PC-9 (cell line): Measurements from ENCODE around the gene SPTLC1. TPM values are rescaled to one million over a fixed set of nuclear protein-coding genes. Genes with fewer than 3 reads are reported as not detected.
A peak's percentile ranks its signal among the peaks of the same experiment; 100 is the strongest.

Source experiments
- Bru-seq: library from RNA; stranded (reverse); fragments of 400-500 nt; gene quantifications from one replicate; lab custom pipeline; 2021; lab: Mats Ljungman, UMichigan
- BruChase-seq, 2 experiments: library from RNA; stranded (reverse); fragments of 400-500 nt; gene quantifications; one replicate each; lab custom pipeline; 2021; lab: Mats Ljungman, UMichigan
- BruUV-seq: library from RNA; stranded (reverse); fragments of 400-500 nt; replicated peaks from 2 replicates; lab custom pipeline; 2021; lab: Mats Ljungman, UMichigan
- CTCF ChIA-PET: fragments of 300-600 bp; sonication (Branson Sonifier 250); formaldehyde crosslinking; loops from one replicate; lab custom pipeline; 2022; ENCODE audit warnings: antibody characterized with exemption; lab: Charles Lee
- POLR2A ChIA-PET: fragments of 300-600 bp; sonication (Branson Sonifier 250); formaldehyde crosslinking; loops from one replicate; lab custom pipeline; 2022; ENCODE audit warnings: antibody characterized with exemption; ENCODE audit not compliant: unreplicated experiment; lab: Charles Lee
- DNase-seq, 2 experiments: peaks; one replicate each; pipeline versions ENCODE4 v3.0.0 to v3.0.0-alpha.2; 2015 to 2022; ENCODE audit warnings: mixed read lengths in 1 of 2
- H2AFZ ChIP-seq: fragments of 200-600 bp; sonication (generic); 2 replicates; pipeline ENCODE4 v1.8.1; 2017; ENCODE audit warnings: antibody characterized with exemption
- H3F3A ChIP-seq: fragments of 200-600 bp; sonication (generic); 2 replicates; pipeline ENCODE4 v1.8.1; 2017; ENCODE audit warnings: antibody characterized with exemption, mild to moderate bottlenecking, low read depth; ENCODE audit not compliant: insufficient read depth
- H3K27ac ChIP-seq: fragments of 200-600 bp; sonication (generic); 2 replicates; pipeline ENCODE4 v1.6.1; 2016; ENCODE audit warnings: mixed run types
- H3K27me3 ChIP-seq: fragments of 200-600 bp; sonication (generic); 2 replicates; pipeline ENCODE4 v1.6.1; 2016; ENCODE audit warnings: low read depth, mixed run types; ENCODE audit not compliant: insufficient read depth
- H3K36me3 ChIP-seq: fragments of 200-600 bp; sonication (generic); 2 replicates; pipeline ENCODE4 v1.6.1; 2016; ENCODE audit warnings: low read depth, mixed run types
- H3K4me1 ChIP-seq: fragments of 200-600 bp; sonication (generic); replicated peaks from 2 replicates; pipeline ENCODE4 v1.6.1; 2016; ENCODE audit warnings: mixed run types; ENCODE audit not compliant: insufficient read depth
- H3K4me2 ChIP-seq: fragments of 200-600 bp; sonication (generic); 2 replicates; pipeline ENCODE4 v1.6.1; 2017; ENCODE audit warnings: mixed run types
- H3K4me3 ChIP-seq: fragments of 200-600 bp; sonication (generic); 2 replicates; pipeline ENCODE4 v1.6.1; 2016; ENCODE audit warnings: mixed run types
- H3K79me2 ChIP-seq: fragments of 200-600 bp; sonication (generic); 2 replicates; pipeline ENCODE4 v1.6.1; 2017; ENCODE audit warnings: low read depth, mixed run types
- H3K9me2 ChIP-seq: fragments of 200-600 bp; sonication (generic); 2 replicates; pipeline ENCODE4 v1.8.1; 2017; ENCODE audit warnings: mild to moderate bottlenecking; ENCODE audit not compliant: insufficient read depth
- H3K9me3 ChIP-seq: fragments of 200-600 bp; sonication (generic); 2 replicates; pipeline ENCODE4 v1.8.1; 2016; ENCODE audit warnings: low read depth; ENCODE audit not compliant: insufficient read depth
- H4K20me1 ChIP-seq: fragments of 200-600 bp; sonication (generic); 2 replicates; pipeline ENCODE4 v1.8.1; 2017; ENCODE audit not compliant: insufficient read depth
- EZH2 ChIP-seq: fragments of 200-600 bp; sonication (generic); IDR thresholded peaks from 2 replicates; pipeline ENCODE4 v1.8.0; 2017; ENCODE audit warnings: antibody characterized with exemption, low read depth
- intact Hi-C: fragments of 100-400 bp; cut with micrococcal nuclease; formaldehyde crosslinking; loops from one replicate; pipeline ENCODE4 v1.10.0; 2022; ENCODE audit not compliant: unreplicated experiment
- long read RNA-seq: library from polyadenylated mRNA; stranded (forward); transcript quantifications from one replicate; pipeline ENCODE4 v2.0.0, GENCODE V29; 2022
- total RNA-seq: library from RNA; stranded (reverse); gene quantifications from 2 replicates; pipeline ENCODE4 v1.2.3, GENCODE V29; 2021
- TF ChIP-seq, protein P1 (sequence below): fragments of 200-600 bp; sonication (generic); conservative IDR thresholded peaks from 2 replicates; pipeline ENCODE4 v1.6.1; 2017; ENCODE audit warnings: mixed run types, antibody characterized with exemption, mild to moderate bottlenecking, moderate library complexity

SPTLC1 gene, protein sequence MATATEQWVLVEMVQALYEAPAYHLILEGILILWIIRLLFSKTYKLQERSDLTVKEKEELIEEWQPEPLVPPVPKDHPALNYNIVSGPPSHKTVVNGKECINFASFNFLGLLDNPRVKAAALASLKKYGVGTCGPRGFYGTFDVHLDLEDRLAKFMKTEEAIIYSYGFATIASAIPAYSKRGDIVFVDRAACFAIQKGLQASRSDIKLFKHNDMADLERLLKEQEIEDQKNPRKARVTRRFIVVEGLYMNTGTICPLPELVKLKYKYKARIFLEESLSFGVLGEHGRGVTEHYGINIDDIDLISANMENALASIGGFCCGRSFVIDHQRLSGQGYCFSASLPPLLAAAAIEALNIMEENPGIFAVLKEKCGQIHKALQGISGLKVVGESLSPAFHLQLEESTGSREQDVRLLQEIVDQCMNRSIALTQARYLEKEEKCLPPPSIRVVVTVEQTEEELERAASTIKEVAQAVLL
- total RNA-seq = 80.9 and 103 TPM in 2 replicates
- Bru-seq, nascent RNA = percentile 90 among the genes with signal in this experiment
- BruChase-seq, experiment 1, labeled RNA remaining after a 2-hour chase = percentile 87 among the genes with signal in this experiment
- BruChase-seq, experiment 2, labeled RNA remaining after a 6-hour chase = percentile 87 among the genes with signal in this experiment
- long read RNA-seq, transcript SPTLC1-201 (15 exons, 1,894 nt) = major isoform, 231 of 274 reads
- long read RNA-seq, transcript SPTLC1-202 (6 exons, 946 nt) = minor isoform, 10 of 274 reads
- long read RNA-seq, partial matches to known transcripts = 4 of 274 reads
- long read RNA-seq, other reads (novel, unspliced or antisense) = 28 of 274 reads

DNA sequence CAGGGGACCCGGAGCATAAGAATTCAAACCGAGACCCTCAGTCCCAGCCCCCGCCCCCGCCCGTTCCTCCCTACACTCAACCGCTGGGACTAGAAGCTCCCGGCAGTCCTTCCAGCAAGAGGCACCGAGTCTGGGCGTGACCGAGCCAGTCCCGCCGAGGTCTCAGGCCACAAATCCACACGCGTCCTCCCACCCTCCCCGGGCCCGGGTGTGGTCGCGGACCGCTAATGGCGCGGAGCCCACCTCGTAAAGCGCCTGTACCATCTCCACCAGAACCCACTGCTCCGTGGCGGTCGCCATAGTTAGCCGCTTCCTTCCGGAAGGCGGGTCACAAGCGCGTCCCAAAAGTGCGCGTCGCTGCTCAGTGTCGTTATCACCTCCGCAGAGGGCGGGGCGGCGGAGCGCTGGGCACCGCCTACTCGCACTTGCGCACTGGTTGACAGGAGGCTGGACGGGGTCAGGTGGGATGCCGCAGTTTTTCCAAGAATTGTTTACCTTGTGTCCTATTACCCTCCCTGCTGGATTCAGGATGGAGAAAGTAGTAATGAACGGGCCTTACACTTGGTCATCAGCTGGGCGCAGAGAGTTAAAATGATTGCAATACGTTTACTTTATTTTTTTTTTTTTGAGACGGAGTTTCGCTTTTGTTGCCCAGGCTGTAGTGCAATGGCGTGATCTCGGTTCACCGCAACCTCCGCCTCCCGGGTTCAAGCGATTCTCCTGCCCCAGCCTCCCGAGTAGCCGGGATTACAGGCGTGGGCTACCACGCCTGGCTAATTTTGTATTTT, at the start of gene SPTLC1:
SPTLC1 (minus strand) TSS at position 343 of the 788 bp plus-strand sequence; CDS start at position 300, 43 bp downstream.
- peak within 1 kb of the TSS; percentile 99 for H3K4me2 ChIP-seq
- H3K4me1 ChIP-seq = peaks cover 20% of the 10 kb centered on the region; the same call in 1 of the 2 replicates
- no peaks in the 10 kb centered on the region; the same call in 1 of the 2 replicates for H3K9me3 ChIP-seq
- TF ChIP-seq, protein P1, sequence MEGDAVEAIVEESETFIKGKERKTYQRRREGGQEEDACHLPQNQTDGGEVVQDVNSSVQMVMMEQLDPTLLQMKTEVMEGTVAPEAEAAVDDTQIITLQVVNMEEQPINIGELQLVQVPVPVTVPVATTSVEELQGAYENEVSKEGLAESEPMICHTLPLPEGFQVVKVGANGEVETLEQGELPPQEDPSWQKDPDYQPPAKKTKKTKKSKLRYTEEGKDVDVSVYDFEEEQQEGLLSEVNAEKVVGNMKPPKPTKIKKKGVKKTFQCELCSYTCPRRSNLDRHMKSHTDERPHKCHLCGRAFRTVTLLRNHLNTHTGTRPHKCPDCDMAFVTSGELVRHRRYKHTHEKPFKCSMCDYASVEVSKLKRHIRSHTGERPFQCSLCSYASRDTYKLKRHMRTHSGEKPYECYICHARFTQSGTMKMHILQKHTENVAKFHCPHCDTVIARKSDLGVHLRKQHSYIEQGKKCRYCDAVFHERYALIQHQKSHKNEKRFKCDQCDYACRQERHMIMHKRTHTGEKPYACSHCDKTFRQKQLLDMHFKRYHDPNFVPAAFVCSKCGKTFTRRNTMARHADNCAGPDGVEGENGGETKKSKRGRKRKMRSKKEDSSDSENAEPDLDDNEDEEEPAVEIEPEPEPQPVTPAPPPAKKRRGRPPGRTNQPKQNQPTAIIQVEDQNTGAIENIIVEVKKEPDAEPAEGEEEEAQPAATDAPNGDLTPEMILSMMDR = no peak
- no peak for TF ChIP-seq EZH2
- H3K4me3 ChIP-seq = peak within 1 kb of the TSS; percentile 81
- peak within 1 kb of the TSS; percentile 46 for H3K27ac ChIP-seq
- ChIA-PET CTCF (no interaction called here), POLR2A (interaction anchor here (0.7 kb wide), 1 partner anchor 555 kb away, joined by 18 read pairs; the partner anchor contains the start of gene IPPK)
- peak; percentile 80 to 95 for DNase-seq
- no peaks in the 10 kb centered on the region for H3K27me3 ChIP-seq
- intact Hi-C loops = no loop called here
- peak within 1 kb of the TSS; percentile 86 for H2AFZ ChIP-seq
- peaks cover 35% of the 10 kb centered on the region for H3K79me2 ChIP-seq
- no peaks in the 10 kb centered on the region for H3K9me2 ChIP-seq
- no peaks in the 10 kb centered on the region; the same call in 1 of the 2 replicates for H4K20me1 ChIP-seq
- peaks cover 17% of the 10 kb centered on the region for H3K36me3 ChIP-seq
- peaks cover 3% of the 10 kb centered on the region; the same call in 1 of the 2 replicates for H3F3A ChIP-seq
- TSS peak; percentile 97 for BruUV-seq

DNA sequence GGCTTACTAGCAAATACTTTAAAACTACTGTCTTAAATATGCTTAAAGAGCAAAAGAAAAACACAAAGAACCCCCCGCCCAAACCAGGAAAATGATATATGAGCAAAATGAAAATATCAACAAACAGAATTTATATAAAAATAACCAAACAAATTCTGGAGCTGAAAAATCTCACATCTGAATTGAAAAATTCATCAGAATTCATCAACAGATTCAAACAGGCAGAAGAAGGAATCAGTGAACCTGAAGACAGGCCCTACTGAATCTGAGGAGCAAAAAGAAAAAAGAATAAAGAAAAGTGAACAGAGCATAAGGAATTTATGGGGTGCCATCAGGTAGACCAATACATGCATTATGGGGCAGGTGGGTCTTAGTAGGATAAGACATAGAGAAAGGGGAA, 49.8 kb upstream of the SPTLC1 start:
- no TSS peak for BruUV-seq
- H4K20me1 ChIP-seq = no peaks in the 10 kb centered on the region
- H3K9me2 ChIP-seq = no peaks in the 10 kb centered on the region; the same call in 1 of the 2 replicates
- intact Hi-C loops = no loop called here
- no peaks in the 10 kb centered on the region for H3K79me2 ChIP-seq
- no peak overlapping the region for H2AFZ ChIP-seq
- H3K36me3 ChIP-seq = no peaks in the 10 kb centered on the region
- H3K27me3 ChIP-seq = no peaks in the 10 kb centered on the region
- no peak overlapping the region for H3K27ac ChIP-seq
- ChIA-PET CTCF (interaction anchor here (0.6 kb wide), 1 partner anchor 438 kb away, joined by 5 read pairs; no protein-coding TSS in a partner anchor), POLR2A (no interaction called here)
- DNase-seq = no peak
- no peaks in the 10 kb centered on the region for H3K4me1 ChIP-seq
- H3F3A ChIP-seq = no peaks in the 10 kb centered on the region
- no peak overlapping the region for H3K4me3 ChIP-seq
- no peak overlapping the region for H3K4me2 ChIP-seq
- TF ChIP-seq EZH2 = no peak
- TF ChIP-seq, protein P1 = no peak
- H3K9me3 ChIP-seq = no peaks in the 10 kb centered on the region
